Panc1 (cell line): ENCODE data around the gene SPECC1.

ENCODE experiments used
- POLR2AphosphoS5 ChIP-seq: IDR thresholded peaks from 2 replicates; pipeline ENCODE4 v1.6.1; 2012; ENCODE audit warnings: mild to moderate bottlenecking, low read depth, low read length, moderate library complexity
- SIN3A ChIP-seq: IDR thresholded peaks from 2 replicates; pipeline ENCODE4 v1.6.1; 2012; ENCODE audit warnings: low read depth, mild to moderate bottlenecking, low read length, moderate library complexity, borderline replicate concordance; ENCODE audit not compliant: insufficient read depth
- TCF7L2 ChIP-seq: IDR thresholded peaks from 2 replicates; pipeline ENCODE4 v1.6.1; 2011; ENCODE audit warnings: mild to moderate bottlenecking, low read depth, low read length, inconsistent platforms
- TF ChIP-seq, protein P1 (sequence below): fragments of 450-650 bp; IDR thresholded peaks from 2 replicates; pipeline ENCODE4 v1.5.1; 2017; ENCODE audit warnings: mild to moderate bottlenecking
- TF ChIP-seq, protein P2 (sequence below), 2 experiments: IDR thresholded peaks; 2 replicates each; pipeline ENCODE4 v1.6.1; 2011 to 2012; ENCODE audit warnings: low read depth in 2 of 2, control low read depth in 1 of 2, low read length in 1 of 2, mild to moderate bottlenecking in 1 of 2, moderate library complexity in 1 of 2; ENCODE audit not compliant: insufficient read depth in 1 of 2

DNA sequence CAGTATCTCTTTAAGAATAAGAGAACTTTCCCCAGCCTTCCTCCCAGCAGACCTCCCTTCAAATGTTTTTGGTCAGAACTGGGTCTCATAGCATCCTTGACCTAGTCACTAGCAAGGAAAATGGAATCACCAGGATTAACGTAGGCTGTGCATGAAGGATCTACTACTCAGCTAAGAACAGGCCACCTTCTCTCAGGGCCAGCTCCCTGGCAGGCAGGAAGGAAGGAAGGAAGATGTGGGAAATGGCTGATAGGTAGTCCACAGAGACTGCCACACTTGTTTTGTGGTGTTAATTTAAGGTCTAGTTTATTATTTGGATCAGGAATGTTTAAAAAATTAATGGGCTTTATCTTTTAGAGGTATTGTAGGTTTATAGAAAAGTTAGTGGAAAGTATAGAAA lies 136.4 kb downstream of the SPECC1 start:
- TF ChIP-seq, protein P1, sequence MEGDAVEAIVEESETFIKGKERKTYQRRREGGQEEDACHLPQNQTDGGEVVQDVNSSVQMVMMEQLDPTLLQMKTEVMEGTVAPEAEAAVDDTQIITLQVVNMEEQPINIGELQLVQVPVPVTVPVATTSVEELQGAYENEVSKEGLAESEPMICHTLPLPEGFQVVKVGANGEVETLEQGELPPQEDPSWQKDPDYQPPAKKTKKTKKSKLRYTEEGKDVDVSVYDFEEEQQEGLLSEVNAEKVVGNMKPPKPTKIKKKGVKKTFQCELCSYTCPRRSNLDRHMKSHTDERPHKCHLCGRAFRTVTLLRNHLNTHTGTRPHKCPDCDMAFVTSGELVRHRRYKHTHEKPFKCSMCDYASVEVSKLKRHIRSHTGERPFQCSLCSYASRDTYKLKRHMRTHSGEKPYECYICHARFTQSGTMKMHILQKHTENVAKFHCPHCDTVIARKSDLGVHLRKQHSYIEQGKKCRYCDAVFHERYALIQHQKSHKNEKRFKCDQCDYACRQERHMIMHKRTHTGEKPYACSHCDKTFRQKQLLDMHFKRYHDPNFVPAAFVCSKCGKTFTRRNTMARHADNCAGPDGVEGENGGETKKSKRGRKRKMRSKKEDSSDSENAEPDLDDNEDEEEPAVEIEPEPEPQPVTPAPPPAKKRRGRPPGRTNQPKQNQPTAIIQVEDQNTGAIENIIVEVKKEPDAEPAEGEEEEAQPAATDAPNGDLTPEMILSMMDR, result no peak
- TF ChIP-seq POLR2AphosphoS5 (no peak), TCF7L2 (no peak), SIN3A (no peak)
- TF ChIP-seq, protein P2, sequence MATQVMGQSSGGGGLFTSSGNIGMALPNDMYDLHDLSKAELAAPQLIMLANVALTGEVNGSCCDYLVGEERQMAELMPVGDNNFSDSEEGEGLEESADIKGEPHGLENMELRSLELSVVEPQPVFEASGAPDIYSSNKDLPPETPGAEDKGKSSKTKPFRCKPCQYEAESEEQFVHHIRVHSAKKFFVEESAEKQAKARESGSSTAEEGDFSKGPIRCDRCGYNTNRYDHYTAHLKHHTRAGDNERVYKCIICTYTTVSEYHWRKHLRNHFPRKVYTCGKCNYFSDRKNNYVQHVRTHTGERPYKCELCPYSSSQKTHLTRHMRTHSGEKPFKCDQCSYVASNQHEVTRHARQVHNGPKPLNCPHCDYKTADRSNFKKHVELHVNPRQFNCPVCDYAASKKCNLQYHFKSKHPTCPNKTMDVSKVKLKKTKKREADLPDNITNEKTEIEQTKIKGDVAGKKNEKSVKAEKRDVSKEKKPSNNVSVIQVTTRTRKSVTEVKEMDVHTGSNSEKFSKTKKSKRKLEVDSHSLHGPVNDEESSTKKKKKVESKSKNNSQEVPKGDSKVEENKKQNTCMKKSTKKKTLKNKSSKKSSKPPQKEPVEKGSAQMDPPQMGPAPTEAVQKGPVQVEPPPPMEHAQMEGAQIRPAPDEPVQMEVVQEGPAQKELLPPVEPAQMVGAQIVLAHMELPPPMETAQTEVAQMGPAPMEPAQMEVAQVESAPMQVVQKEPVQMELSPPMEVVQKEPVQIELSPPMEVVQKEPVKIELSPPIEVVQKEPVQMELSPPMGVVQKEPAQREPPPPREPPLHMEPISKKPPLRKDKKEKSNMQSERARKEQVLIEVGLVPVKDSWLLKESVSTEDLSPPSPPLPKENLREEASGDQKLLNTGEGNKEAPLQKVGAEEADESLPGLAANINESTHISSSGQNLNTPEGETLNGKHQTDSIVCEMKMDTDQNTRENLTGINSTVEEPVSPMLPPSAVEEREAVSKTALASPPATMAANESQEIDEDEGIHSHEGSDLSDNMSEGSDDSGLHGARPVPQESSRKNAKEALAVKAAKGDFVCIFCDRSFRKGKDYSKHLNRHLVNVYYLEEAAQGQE (IDR thresholded peaks at IDR 0.05; ENCODE audit: insufficient read depth in 1 of 2, low read depth in 2 of 2, low read length in 1 of 2), result no peak
